Pons (tissue), 1 donor: ENCODE results near the gene TTLL11.

Source experiments
- DNase-seq: peaks from one replicate; pipeline ENCODE4 v3.0.0-alpha.2; 2016; ENCODE audit warnings: low spot score

Gene TTLL11

DNA sequence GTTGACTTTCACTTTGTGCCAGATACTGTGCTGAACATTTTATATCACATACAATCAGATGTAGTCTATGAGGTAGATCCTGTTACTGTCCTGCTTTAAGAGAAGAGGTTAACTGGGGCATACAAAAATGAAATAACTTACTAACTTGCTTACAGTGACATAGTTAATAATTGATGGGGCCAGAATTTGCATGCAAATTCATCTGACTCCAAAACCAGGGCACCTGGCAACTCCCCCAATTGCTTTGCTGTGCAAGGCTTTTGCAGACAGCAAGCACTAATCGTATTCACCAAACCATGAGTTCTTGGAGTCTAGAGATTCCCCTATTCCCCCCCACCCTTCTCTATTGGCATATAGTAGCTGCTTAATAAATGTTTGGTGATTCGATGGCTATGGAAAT is 155.9 kb downstream of the TTLL11 start:
- no peak for DNase-seq

DNA sequence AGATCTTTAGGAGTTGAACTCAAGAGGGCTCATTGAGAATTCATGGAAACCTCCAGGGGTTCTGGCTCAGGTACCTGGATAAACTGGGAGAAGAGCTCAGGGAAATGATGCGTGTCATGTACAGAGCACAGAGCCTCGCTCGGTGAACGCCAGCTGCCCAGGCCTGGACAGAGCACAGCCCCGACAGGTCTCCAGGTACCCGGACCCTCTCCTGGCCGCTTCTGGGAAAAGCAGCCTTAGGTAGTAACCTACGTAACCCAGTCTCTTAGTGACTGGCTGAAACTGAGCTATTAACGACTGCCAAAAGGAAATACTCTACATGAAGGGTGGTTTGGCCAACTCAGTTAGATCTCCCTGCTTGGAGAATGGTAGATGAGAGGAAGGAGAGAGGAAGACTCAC is 157.4 kb downstream of the TTLL11 start:
- no peak for DNase-seq

DNA sequence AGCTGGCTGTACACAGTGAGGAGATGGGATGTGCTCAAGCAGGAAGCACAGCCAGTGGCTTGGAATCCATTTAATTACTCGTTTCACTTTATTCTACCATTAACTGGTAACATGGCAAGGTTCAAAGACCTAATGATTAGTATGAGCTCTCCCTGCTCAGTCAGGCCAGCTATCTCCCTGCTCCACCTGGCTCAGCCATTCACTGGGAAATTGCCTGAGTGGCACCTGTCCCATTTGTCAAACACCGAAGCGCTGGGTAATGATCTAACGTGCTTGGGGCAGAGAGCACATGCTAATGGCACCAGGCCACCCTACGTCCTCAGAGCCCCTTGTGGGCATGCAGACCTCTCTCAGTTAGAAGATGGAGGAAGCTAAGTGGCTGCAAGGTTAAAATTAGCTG is 162.2 kb downstream of the TTLL11 start:
- DNase-seq = no peak

DNA sequence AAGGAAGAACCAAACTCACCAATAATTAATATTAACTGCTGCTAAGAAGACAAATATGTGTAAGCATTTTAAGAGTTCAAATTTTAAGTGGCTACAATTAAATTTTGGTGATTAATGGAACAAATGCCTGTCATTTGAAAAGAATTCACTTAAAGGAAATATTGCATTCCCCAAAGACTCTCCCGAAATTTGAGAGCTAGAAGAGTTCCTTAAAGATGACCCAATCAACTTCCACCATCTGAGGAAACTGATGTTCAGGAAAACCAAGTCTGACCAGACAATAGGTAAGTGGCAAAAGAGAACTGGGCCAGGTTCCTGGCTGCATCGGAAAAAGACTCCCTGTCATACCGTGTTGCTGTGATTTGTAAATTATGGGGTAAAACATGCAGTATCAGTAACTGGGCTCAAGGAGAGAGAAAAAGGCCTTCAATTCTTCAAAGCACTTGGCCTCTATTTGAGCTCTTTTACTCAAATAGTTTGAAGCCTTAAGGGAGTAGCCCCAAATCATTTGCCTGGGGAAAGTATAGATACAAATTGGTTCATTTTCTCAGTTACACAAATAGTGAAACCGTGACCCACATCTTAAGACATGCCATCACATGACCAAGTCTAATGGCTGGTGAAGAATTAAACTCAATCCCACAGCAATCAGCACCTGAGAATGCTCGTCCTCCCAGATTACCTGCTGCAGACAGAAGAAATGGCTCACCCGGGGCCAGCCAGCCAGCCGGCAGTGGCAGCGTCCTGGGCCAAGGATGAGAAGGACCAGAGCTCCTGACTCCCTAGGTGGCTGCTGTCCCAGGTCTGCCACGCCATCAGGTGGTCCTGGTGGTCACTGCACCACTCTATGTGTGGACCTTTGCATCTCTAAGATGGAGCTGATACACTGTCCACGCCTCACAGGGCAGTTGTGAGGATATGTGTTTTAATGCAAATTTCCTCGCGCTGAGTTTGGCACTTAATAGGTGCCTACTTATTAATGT is 162.9 kb downstream of the TTLL11 start:
- no peak for DNase-seq

- DNase-seq = no peak
These were observed 165.5 kb downstream of the TTLL11 start for GRCh38 chr9:121927636-121928035.

DNA sequence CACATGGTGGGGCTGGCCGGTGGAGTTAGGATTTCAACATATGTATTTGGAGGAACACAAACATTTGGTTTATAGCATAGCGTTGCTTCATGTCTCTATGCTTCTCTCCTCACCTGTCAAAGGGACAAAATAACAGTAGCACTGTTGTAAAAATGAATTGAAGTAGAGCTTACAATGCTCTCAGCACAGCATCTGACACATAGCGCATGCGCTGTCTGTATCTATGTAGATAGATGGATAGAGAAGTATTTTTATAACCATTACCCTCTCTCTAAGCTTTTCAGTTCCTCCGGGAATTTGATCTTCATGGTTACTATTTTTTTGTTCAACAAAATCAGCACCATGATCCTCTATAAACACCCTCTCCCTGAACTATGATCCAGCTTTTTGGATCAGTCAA is 166.0 kb downstream of the TTLL11 start:
- DNase-seq = no peak

- peak; percentile 23 for DNase-seq
These were observed 166.7 kb downstream of the TTLL11 start for GRCh38 chr9:121926351-121926801.

GRCh38 chr9:121925935-121926334 is 167.2 kb downstream of the TTLL11 start:
- DNase-seq = no peak

GRCh38 chr9:121924700-121925099 is 168.4 kb downstream of the TTLL11 start:
- peak; percentile 52 for DNase-seq

DNA sequence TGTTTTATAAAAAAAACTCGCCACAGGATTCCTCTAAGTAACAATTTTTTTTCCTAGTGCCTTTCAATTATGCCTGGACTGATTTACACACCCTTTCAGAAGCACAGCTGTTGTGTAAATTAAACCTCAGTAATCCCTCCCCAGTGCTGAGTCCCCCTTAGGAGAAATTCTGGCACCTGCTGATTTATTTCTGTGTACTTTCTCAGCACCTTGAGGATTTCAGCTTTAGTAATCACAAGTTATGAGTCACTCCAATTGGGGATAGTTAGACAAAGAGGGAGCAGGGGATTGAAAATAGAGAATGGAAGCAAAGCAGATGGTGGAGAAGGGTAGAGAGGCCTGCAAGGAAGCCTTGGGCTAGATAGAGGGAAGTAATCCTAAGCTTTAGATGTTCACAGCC is 171.7 kb downstream of the TTLL11 start:
- DNase-seq = no peak

DNA sequence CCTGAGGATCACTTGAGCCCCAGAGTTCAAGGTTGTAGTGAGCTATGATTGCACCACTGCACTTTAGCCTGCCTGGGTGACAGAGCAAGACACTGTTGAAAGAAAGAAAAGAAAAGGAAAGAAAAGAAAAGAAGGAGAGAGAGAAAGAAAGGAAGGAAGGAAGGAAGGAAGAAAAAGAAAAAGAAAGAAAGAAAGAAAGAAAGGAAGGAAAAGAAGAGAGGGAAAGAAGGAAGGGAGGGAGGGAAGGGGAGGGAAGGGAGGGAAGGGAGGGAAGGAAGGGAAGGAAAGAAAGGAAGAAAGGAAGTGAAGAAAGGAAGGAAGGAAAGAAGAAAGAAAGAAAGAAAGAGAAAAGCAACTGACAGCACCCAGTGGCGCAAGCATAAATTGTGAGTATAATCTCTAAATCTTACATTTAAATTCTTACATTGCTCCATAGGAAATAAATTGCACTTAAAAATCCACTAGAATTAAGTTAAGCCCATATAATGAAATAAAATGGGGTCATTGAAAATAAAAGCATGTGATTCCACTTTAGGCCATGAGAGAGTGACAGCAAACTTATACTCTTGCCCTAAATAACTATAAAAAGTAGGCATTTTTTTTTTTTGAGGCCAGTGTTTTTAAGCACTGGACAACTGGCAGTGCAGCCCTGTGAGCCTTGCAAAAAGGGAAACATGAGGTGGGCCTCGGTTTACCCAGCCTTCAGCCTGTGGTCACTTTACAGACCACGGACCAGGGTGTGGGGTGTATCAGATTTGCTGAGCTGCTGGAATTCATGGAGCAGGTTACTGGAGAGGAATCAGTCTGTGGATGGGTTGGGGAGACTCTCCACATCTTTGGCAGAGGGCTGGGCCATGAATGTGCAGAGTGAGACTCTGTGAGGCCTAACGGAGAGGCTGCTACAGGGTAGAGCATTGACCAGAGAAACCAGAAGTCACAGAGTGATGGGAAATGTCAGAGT is 175.5 kb downstream of the TTLL11 start:
- no peak for DNase-seq

GRCh38 chr9:121915304-121915625 is 177.8 kb downstream of the TTLL11 start:
- no peak for DNase-seq

DNA sequence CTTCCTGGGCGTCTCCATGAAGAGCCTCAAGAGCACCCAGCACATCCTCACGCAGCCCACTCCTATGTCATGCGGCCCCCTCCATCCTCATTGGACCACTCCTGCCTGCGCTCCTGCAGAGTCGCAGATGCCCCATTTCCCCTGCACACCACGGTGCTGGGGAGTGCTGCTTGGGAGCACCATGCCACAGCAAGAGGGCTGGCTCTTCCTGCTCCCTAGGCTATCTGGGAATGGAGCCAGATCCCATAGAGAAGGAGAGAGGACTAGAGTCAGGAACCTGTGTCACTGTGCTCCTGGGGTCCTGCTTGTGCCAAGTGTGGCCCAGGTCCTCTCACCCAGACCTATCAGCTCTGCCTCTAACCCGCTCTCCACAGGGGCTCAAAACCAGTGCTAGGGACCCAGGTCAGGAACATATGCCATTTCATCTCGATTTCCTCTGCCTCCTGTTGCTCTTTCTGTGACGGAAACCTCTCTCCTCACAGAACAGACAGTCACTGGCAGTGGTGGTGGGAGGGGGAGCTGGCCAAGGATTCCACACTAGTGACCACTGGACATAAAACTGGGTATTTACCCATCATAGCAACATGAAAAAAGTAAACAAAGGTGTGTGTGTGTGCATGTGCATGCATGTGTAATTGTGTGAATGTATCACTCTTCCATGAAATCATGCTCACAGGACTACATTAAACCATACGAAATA is 178.4 kb downstream of the TTLL11 start:
- DNase-seq = no peak

- DNase-seq = no peak
These were observed 179.0 kb downstream of the TTLL11 start for GRCh38 chr9:121914017-121914595.

DNA sequence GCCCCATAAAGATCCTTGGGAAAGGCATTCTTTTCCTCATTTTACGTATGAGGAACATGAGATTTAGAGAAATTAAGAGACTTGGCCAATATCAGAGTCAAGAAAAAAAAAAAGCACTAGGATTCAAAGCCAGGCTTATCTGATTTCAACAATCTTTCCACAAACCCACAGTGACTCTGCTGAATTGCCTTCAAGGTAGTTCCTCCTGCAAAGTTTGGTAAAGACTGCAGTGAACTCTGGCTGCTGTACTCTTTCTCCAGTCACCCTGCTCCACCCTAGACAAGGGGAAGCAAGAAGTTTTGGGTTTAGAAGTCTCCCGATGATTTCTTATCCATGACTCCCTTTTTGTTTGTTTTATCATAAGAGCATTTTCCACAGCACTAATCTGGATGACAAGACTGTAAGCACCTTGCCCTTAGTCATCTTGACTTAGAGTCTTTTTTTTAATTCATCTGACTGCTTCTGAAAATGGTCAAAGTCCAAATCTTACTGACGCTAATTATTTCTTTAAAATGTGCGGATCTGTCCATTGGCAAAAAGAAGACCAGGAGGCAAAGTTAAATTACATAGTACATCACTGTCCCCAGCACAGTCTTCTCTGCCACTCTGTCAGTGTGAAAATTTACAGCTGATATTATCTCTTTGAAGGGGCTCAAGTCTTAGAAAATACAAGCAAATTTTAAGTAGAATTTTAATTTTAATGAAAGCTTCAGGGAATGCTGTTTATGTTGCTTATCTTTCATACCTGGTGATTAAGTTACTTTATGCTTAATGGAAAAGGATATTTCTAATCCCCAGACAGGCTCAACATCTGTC is 180.1 kb downstream of the TTLL11 start:
- no peak for DNase-seq

DNA sequence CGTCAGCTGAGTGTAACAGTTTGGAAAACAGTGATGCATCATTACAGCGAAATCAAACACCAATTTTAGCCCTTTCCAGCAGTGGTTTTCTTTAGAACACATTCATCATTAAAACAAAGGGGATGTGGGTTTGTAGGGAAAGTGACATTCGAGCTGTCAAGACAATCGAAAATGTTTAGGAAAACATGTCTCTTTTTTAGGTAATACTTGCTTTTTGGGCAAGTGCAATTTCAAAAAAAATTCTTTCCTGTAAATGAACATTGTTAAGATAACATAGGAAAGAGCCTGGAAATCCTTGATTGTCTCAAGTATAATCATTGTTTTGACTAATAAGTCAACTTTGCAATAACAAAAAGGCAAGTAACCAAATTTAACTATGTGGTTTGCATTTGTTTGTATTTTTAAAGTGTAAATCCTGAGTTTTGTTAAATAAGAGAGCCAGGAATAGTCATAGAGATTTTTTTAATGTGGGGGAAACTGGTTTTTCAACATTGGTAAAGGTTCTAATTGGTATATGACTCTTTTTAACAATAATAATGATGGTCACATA is 182.5 kb downstream of the TTLL11 start:
- no peak for DNase-seq

DNA sequence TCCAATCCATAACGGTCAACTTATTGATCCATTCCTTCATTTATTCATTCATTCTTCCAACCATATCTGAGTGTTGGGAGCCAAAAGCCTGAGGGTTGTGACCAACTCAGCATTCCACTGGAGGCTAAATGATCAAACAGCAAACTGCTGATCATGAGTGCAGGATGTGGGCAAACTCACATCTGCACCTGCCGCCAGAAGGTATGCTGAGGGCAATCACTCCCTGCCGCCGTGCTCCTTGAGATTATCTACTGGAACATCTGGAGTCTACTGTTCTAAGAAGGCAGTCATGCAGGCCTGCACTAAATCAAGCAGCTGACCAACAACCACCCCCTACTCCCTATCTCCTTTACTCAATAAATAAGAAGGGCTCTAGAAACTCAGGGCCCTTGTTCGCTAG is 184.0 kb downstream of the TTLL11 start:
- no peak for DNase-seq

DNA sequence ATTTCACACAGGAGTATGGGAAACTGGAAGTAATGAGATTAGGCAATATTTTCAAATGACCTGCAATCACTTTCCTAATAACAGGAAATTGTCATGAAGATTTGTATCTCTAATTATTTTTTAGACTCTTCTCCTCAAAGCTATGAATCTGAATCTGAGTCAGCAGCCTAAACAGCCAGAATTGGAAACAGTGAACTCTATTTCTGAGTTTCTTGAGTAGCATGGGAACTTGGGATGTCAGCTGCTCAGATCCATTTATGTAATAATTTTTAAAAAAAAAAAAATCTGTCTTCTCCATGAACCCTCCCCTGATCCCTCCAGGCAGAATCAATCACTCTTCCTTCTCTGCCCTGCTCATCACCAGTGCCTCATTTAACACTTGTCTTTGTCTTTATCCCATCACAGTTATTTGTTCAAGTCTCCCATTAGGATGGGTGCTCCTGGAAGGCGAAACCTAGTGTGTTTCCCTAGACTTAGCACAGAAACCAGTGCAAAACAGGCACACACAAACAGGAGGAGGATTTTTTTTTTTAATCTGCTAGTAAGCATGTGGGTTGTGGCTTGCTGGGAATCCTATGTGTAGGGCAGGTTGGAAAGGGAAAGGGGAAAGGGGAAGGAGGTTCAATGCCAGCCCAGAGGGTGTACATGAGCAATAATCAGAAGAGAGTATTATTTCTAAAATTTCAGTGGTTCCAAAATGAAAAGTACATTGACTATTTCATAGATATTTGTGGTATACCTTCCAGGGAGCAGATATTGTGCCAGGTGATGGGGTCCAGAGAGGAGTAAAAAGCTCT is 186.8 kb downstream of the TTLL11 start:
- no peak for DNase-seq

GRCh38 chr9:121902461-121903135 is 190.5 kb downstream of the TTLL11 start:
- DNase-seq = no peak
